ENCODE results near the gene RUFY2.

- no peak for TF ChIP-seq EZH2 (IDR thresholded peaks at IDR 0.05; ENCODE audit: low read depth, unreplicated experiment)
- TF ChIP-seq CTCF (conservative IDR thresholded peaks at IDR 0.05; ENCODE audit: low read depth in 2 of 2): no peak
Observed at GRCh38 chr10:68327889-68328786, 78.9 kb downstream of the RUFY2 start.

Measured in GM23338 (cell line).